Fibroblast of lung (primary cell): ENCODE measurements around the gene SLAIN1. TPM values are rescaled to one million over a fixed set of nuclear protein-coding genes. Genes with fewer than 3 reads are reported as not detected.
"Not testable (repeated sequence)": the region's sequence is repeated elsewhere in the genome, so short reads cannot be mapped to it uniquely, and the experiment has no call there.

Experiments used
- DNase-seq, 2 donors: peaks; one replicate each; pipeline versions ENCODE4 v3.0.0 to v3.0.0-alpha.2; 2010; ENCODE audit warnings: low read depth in 2 of 2
- H2AFZ ChIP-seq: 2 replicates; pipeline ENCODE4 v1.5.1; 2012; ENCODE audit warnings: low read length, control low read depth, inconsistent platforms
- H3K27ac ChIP-seq: 2 replicates; pipeline ENCODE4 v1.5.1; 2011; ENCODE audit warnings: low read length, control low read depth; ENCODE audit not compliant: insufficient read depth
- H3K27me3 ChIP-seq: 2 replicates; pipeline ENCODE4 v1.5.1; 2011; ENCODE audit warnings: mild to moderate bottlenecking, low read length; ENCODE audit not compliant: control insufficient read depth, insufficient read depth
- H3K36me3 ChIP-seq: 2 replicates; pipeline ENCODE4 v1.5.1; 2011; ENCODE audit warnings: low read length; ENCODE audit not compliant: control insufficient read depth, insufficient read depth
- H3K4me1 ChIP-seq: 2 replicates; pipeline ENCODE4 v1.5.1; 2011; ENCODE audit warnings: low read length; ENCODE audit not compliant: control insufficient read depth, insufficient read depth; ENCODE audit errors: extremely low read depth
- H3K4me2 ChIP-seq: 2 replicates; pipeline ENCODE4 v1.5.1; 2011; ENCODE audit warnings: low read length, control low read depth; ENCODE audit not compliant: insufficient read depth; ENCODE audit errors: extremely low read depth
- H3K4me3 ChIP-seq, 4 experiments: fragments of 200-600 bp in 1 of 4; sonication (generic) in 1 of 4; replicated peaks in 1 of 4; 2 replicates each; pipeline ENCODE4 v1.5.1; 2011 to 2016; ENCODE audit warnings: low read length in 4 of 4, low read depth in 3 of 4, mild to moderate bottlenecking in 3 of 4, control low read depth in 2 of 4, inconsistent platforms in 1 of 4, mixed read lengths in 1 of 4; ENCODE audit not compliant: insufficient read depth in 1 of 4; ENCODE audit errors: control extremely low read depth in 1 of 4
- H3K79me2 ChIP-seq: 2 replicates; pipeline ENCODE4 v1.5.1; 2012; ENCODE audit warnings: mild to moderate bottlenecking, low read length, inconsistent platforms; ENCODE audit not compliant: control insufficient read depth, insufficient read depth
- H3K9ac ChIP-seq: 2 replicates; pipeline ENCODE4 v1.5.1; 2011; ENCODE audit warnings: mild to moderate bottlenecking, low read length, control low read depth; ENCODE audit not compliant: insufficient read depth
- H3K9me3 ChIP-seq: 2 replicates; pipeline ENCODE4 v1.5.1; 2012; ENCODE audit warnings: low read depth, low read length; ENCODE audit not compliant: control insufficient read depth, insufficient read depth
- H4K20me1 ChIP-seq: 2 replicates; pipeline ENCODE4 v1.5.1; 2011; ENCODE audit warnings: low read length; ENCODE audit not compliant: control insufficient read depth, insufficient read depth; ENCODE audit errors: extremely low read depth
- EZH2 ChIP-seq: IDR thresholded peaks from 2 replicates; pipeline ENCODE4 v1.5.1; 2012; ENCODE audit warnings: low read length, control low read depth, mild to moderate bottlenecking; ENCODE audit errors: missing control alignments
- polyA minus RNA-seq: library from RNA; depleted of rRNA, polyadenylated mRNA; stranded (reverse); fragments of >200 nt; gene quantifications from 2 replicates; pipeline ENCODE4 v1.2.3, GENCODE V29; 2011; ENCODE audit warnings: low replicate concordance
- polyA plus RNA-seq, 2 donors: library from polyadenylated mRNA; depleted of rRNA in 1 of 2; stranded (reverse) in 1 of 2; unstranded in 1 of 2; fragments of >200 nt; gene quantifications; 2 replicates each; pipeline ENCODE4 v1.2.1, GENCODE V29; 2011 to 2012; ENCODE audit warnings: missing spikeins in 1 of 2
- total RNA-seq: library from RNA; depleted of rRNA; stranded (reverse); fragments of >200 nt; gene quantifications from 2 replicates; pipeline ENCODE4 v1.2.1, GENCODE V29; 2014
- TF ChIP-seq, protein P1 (sequence below), 2 donors: IDR thresholded peaks in 1 of 2; conservative IDR thresholded peaks in 1 of 2; 1 replicate in 1 of 2; 2 replicates in 1 of 2; pipeline ENCODE4 v1.5.1; 2011 to 2012; ENCODE audit warnings: low read length in 2 of 2, control low read depth in 1 of 2, inconsistent platforms in 1 of 2, low read depth in 1 of 2, mild to moderate bottlenecking in 1 of 2

The SLAIN1 gene
- total RNA-seq = 1.3 and 2.6 TPM in 2 replicates
- 0.54 and 0.56 TPM in 2 replicates for polyA plus RNA-seq
- 0.15 TPM in 1 of 2 replicates, not detected in the other for polyA plus RNA-seq (2012)
- polyA minus RNA-seq = 1.0 TPM in 1 of 2 replicates, not detected in the other

DNA sequence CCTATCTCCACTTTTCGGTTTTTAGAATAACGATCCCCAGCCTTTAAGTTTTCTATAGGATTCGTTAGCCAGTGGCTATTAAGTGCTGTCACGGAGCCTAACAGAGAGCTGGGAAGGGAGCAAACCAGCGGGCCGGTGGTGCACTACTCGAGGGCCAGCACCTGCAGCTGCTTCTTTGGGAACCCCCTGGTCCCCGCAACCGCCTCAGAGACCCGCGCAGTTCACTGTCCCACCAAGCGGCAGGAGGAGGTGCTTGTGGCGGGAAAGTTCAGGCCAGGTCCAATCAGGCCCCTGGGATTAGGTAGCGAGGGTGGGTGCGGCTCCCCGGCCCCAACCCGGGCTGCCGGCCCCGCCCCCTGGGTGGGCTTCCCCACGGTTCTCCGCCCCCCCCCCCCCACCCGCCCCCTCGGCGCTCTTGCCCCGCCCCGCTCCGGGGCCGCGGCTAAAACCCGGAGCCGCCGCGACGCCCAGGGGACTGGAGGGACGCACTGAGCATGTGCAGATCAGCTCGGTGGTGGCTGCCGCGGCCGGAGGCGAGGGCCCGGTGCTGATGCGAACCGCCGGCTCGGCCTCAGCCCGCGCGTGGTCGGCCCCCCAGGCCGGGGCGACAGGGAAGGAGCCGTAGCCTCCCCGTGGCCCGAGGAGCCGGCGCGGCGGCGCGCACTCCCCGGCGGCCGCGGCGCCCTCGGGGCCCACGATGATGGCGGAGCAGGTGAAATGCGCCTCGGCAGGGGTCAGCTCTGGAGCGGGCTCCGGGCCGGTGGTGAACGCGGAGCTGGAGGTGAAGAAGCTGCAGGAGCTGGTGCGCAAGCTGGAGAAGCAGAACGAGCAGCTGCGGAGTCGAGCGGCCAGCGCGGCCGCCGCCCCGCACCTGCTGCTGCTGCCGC is at the start of gene SLAIN1:
Gene SLAIN1, plus strand, starts transcription at position 471 of the 887 bp plus-strand sequence. Its CDS starts 227 bp downstream, at position 698.
- no peaks in the 10 kb centered on the region for H4K20me1 ChIP-seq
- no peaks in the 10 kb centered on the region for H3K9me3 ChIP-seq
- peaks cover 9% of the 10 kb centered on the region for H3K27me3 ChIP-seq
- peak within 1 kb of the TSS; percentile 99 for H3K4me2 ChIP-seq
- H3K4me1 ChIP-seq = no peaks in the 10 kb centered on the region
- H3K27ac ChIP-seq = no peak within 1 kb of the TSS
- peak within 1 kb of the TSS; percentile 8 for H3K9ac ChIP-seq
- peak within 1 kb of the TSS; percentile 21 for H2AFZ ChIP-seq
- no peaks in the 10 kb centered on the region for H3K79me2 ChIP-seq
- TF ChIP-seq EZH2 = peak; percentile 48
- TF ChIP-seq, protein P1, sequence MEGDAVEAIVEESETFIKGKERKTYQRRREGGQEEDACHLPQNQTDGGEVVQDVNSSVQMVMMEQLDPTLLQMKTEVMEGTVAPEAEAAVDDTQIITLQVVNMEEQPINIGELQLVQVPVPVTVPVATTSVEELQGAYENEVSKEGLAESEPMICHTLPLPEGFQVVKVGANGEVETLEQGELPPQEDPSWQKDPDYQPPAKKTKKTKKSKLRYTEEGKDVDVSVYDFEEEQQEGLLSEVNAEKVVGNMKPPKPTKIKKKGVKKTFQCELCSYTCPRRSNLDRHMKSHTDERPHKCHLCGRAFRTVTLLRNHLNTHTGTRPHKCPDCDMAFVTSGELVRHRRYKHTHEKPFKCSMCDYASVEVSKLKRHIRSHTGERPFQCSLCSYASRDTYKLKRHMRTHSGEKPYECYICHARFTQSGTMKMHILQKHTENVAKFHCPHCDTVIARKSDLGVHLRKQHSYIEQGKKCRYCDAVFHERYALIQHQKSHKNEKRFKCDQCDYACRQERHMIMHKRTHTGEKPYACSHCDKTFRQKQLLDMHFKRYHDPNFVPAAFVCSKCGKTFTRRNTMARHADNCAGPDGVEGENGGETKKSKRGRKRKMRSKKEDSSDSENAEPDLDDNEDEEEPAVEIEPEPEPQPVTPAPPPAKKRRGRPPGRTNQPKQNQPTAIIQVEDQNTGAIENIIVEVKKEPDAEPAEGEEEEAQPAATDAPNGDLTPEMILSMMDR (conservative IDR thresholded peaks at IDR 0.05 in 1 of 2, IDR thresholded peaks at IDR 0.05 in 1 of 2; ENCODE audit: low read depth in 1 of 2, low read length in 2 of 2) = no peak
- no peaks in the 10 kb centered on the region for H3K36me3 ChIP-seq
- DNase-seq = peak; percentile 38 to 45
- H3K4me3 ChIP-seq = peak within 1 kb of the TSS; percentile 45 to 67 (median 52)

DNA sequence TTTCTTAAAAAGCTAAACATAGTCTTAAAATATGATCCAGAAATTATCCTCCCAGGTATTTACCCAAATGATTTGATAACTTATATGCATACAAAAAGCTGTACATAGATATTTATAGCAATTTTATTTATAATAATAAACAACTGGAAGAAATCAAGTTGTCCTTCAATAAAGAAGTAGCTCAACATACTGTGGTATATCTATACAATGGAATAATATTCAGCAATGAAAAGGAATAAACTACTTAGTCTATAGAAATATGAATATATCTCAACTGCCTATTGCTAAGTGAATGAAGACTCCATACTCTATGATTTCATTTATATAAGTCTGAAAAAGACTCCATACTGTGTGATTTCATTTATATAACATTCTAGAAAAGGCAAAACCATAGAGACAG is 47.1 kb upstream of the SLAIN1 start:
- no peak for DNase-seq
- no peak overlapping the region for H3K9ac ChIP-seq
- no peak for TF ChIP-seq EZH2
- TF ChIP-seq, protein P1 (conservative IDR thresholded peaks at IDR 0.05 in 1 of 2, IDR thresholded peaks at IDR 0.05 in 1 of 2; ENCODE audit: low read depth in 1 of 2, low read length in 2 of 2) = no peak
- no peaks in the 10 kb centered on the region for H4K20me1 ChIP-seq
- H3K4me3 ChIP-seq = no peak overlapping the region
- H3K79me2 ChIP-seq = no peaks in the 10 kb centered on the region
- no peak overlapping the region for H2AFZ ChIP-seq
- H3K27me3 ChIP-seq = no peaks in the 10 kb centered on the region
- no peak overlapping the region for H3K27ac ChIP-seq
- no peaks in the 10 kb centered on the region for H3K36me3 ChIP-seq
- no peaks in the 10 kb centered on the region for H3K9me3 ChIP-seq
- H3K4me1 ChIP-seq = no peaks in the 10 kb centered on the region
- H3K4me2 ChIP-seq = no peak overlapping the region

DNA sequence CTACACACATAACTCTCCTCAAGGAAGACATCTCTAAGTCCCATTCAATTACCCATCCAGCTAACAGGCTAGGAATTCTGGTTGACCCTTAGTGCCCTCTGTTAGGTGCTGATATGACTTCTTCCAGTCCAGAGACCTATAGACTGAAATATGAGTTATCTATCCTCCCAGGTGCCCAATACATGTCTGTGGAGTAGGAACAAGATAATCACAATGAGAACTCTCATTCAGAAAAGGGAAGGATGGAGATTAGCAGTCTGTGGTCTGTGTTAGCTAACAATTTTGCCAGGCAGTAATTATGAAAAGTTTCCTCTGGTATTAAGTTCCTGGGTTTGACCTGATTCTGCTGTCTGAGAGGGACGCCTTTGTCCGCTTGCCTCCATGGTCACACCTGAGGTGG is 44.2 kb upstream of the SLAIN1 start:
- DNase-seq = no peak

DNA sequence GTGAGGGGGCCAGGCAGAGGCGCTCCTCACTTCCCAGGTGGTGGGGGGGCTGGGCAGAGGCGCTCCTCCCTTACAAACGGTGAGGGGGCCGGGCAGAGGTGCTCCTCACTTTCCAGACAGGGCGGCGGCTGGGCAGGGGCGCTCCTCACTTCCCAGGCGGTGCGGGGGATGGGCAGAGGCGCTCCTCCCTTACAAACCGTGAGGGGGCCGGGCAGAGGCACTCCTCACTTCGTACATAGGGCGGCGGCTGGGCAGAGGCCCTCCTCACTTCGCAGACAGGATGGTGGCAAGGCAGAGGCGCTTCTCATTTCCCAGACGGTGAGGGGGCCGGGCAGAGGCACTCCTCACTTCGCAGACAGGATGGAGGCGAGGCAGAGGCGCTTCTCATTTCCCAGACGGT is 37.5 kb upstream of the SLAIN1 start:
- not testable (repeated sequence) for H3K4me2 ChIP-seq, H4K20me1 ChIP-seq, H3K9me3 ChIP-seq, H3K27ac ChIP-seq, DNase-seq, H2AFZ ChIP-seq, H3K9ac ChIP-seq, H3K27me3 ChIP-seq, H3K36me3 ChIP-seq, H3K4me1 ChIP-seq, H3K4me3 ChIP-seq, H3K79me2 ChIP-seq

More for the DNA sequence above, 44.2 kb upstream of the SLAIN1 start:
- no peaks in the 10 kb centered on the region for H3K36me3 ChIP-seq
- H3K9ac ChIP-seq = no peak overlapping the region
- no peak overlapping the region for H3K4me2 ChIP-seq
- no peaks in the 10 kb centered on the region for H3K79me2 ChIP-seq
- no peaks in the 10 kb centered on the region for H3K4me1 ChIP-seq
- no peaks in the 10 kb centered on the region for H3K9me3 ChIP-seq
- TF ChIP-seq EZH2 = no peak
- TF ChIP-seq, protein P1 (conservative IDR thresholded peaks at IDR 0.05 in 1 of 2, IDR thresholded peaks at IDR 0.05 in 1 of 2; ENCODE audit: low read depth in 1 of 2, low read length in 2 of 2) = no peak
- H3K27me3 ChIP-seq = no peaks in the 10 kb centered on the region
- H2AFZ ChIP-seq = no peak overlapping the region
- no peaks in the 10 kb centered on the region for H4K20me1 ChIP-seq
- no peak overlapping the region for H3K27ac ChIP-seq
- H3K4me3 ChIP-seq = no peak overlapping the region
